ENCODE measurements around the gene MYL10.

- no peak for TF ChIP-seq CTCF (conservative IDR thresholded peaks at IDR 0.05; ENCODE audit: low read length)
- no peak for TF ChIP-seq EZH2phosphoT487 (IDR thresholded peaks at IDR 0.05; ENCODE audit: borderline replicate concordance, low read depth, low read length)
Measured at GRCh38 chr7:101626069-101626671, 2.9 kb downstream of the MYL10 start.
